Transverse colon (tissue), 4 donors: Measurements from ENCODE around the gene AHNAK2. TPM values are rescaled to one million over a fixed set of nuclear protein-coding genes. Genes with fewer than 3 reads are reported as not detected.
A peak's percentile ranks its signal among the peaks of the same experiment; 100 is the strongest.

Experiments used
- DNase-seq: peaks from one replicate; pipeline ENCODE4 v3.0.0-alpha.2; 2019
- H3K27ac ChIP-seq, 4 donors: fragments of 200-600 bp; sonication (generic); 2 replicates each; pipeline ENCODE4 v1.5.1; 2016 to 2018; ENCODE audit warnings: inconsistent platforms in 4 of 4
- H3K27me3 ChIP-seq: fragments of 200-600 bp; sonication (generic); 2 replicates; pipeline ENCODE4 v1.5.1; 2017; ENCODE audit warnings: inconsistent platforms
- H3K36me3 ChIP-seq, 4 donors: fragments of 200-600 bp; sonication (generic); 2 replicates each; pipeline ENCODE4 v1.5.1; 2017 to 2019; ENCODE audit warnings: inconsistent platforms in 4 of 4
- H3K4me1 ChIP-seq, 4 donors: fragments of 200-600 bp; sonication (generic); 2 replicates each; pipeline ENCODE4 v1.5.1; 2017 to 2020; ENCODE audit warnings: inconsistent platforms in 4 of 4
- H3K4me3 ChIP-seq, 4 donors: fragments of 200-600 bp; sonication (generic); 1 replicate in 1 of 4; 2 replicates in 3 of 4; pipeline versions ENCODE4 v1.5.1 to v1.6.1; 2017 to 2019; ENCODE audit warnings: inconsistent platforms in 4 of 4
- H3K9me3 ChIP-seq, 2 donors: fragments of 200-600 bp; sonication (generic); 2 replicates each; pipeline ENCODE4 v1.5.1; 2017 to 2019; ENCODE audit warnings: inconsistent platforms in 2 of 2
- CTCF ChIP-seq, 5 experiments: fragments of 200-600 bp in 3 of 5; fragments of 450-650 bp in 2 of 5; sonication (generic) in 3 of 5; IDR thresholded peaks; 1 replicate in 2 of 5; 2 replicates in 3 of 5; pipeline ENCODE4 v1.5.1; 2016 to 2017; ENCODE audit warnings: antibody characterized with exemption in 5 of 5, inconsistent platforms in 3 of 5, mild to moderate bottlenecking in 2 of 5, moderate library complexity in 1 of 5
- EP300 ChIP-seq: sonication (generic); formaldehyde crosslinking; IDR thresholded peaks from one replicate; pipeline ENCODE4 v1.6.1; 2017; ENCODE audit warnings: antibody characterized with exemption, low read depth
- POLR2A ChIP-seq: fragments of 450-650 bp; IDR thresholded peaks from one replicate; pipeline ENCODE4 v1.6.1; 2016; ENCODE audit warnings: antibody characterized with exemption, mild to moderate bottlenecking, moderate library complexity
- POLR2AphosphoS5 ChIP-seq, 3 donors: sonication (generic); formaldehyde crosslinking; IDR thresholded peaks; one replicate each; pipeline ENCODE4 v1.6.1; 2016; ENCODE audit warnings: antibody characterized with exemption in 3 of 3
- WGBS, 2 donors: methylation state at CpG; one replicate each; pipeline ENCODE4 v1.1.5; 2018; ENCODE audit warnings: low coverage in 1 of 2; 5-methylcytosine and 5-hydroxymethylcytosine counted together
- in situ Hi-C, 4 donors: fragments of 200-750 bp; cut with MboI; loops; one replicate each; pipeline versions ENCODE4 v1.15.0 to v1.15.1; 2017; ENCODE audit warnings: low sequenced_read_pairs in 3 of 4, low pct_ligation_motif_present in 1 of 4, low pct_unique_long_range_greater_than_20kb in 1 of 4
- intact Hi-C: fragments of 100-400 bp; cut with DNase I; formaldehyde crosslinking; loops from one replicate; pipeline ENCODE4 v1.15.1; 2023; ENCODE audit warnings: low total_unique reads
- total RNA-seq, 4 donors: library from RNA; depleted of rRNA; stranded (reverse); fragments of >200 nt; gene quantifications; one replicate each; pipeline ENCODE4 v1.1.0, GENCODE V29; 2016

The AHNAK2 gene
- total RNA-seq, 4 donors from 2014 or later, result 19.4 to 75.2 (median 28.5) TPM

GRCh38 chr14:104980611-104981531 is 2.7 kb upstream of the AHNAK2 start:
- no peak overlapping the region for H3K4me3 ChIP-seq
- H3K27me3 ChIP-seq, result peaks cover 29% of the 10 kb centered on the region
- H3K4me1 ChIP-seq, result peaks cover 23 to 33% (median 28%) of the 10 kb centered on the region in 4 donors
- no peak for TF ChIP-seq POLR2AphosphoS5 (IDR thresholded peaks at IDR 0.05)
- TF ChIP-seq POLR2A, result no peak
- TF ChIP-seq EP300, result no peak
- no peak for TF ChIP-seq CTCF (IDR thresholded peaks at IDR 0.05)
- peak overlapping the region in 2 of 4 donors; percentile 28 to 30 for H3K27ac ChIP-seq
- H3K36me3 ChIP-seq, result no peaks in the 10 kb centered on the region
- H3K9me3 ChIP-seq, result no peaks in the 10 kb centered on the region
- WGBS, 2 donors, result 80 to 97% methylated on average over 1 to 17 of the region's 22 CpGs
- in situ Hi-C loops, result no loop called here
- intact Hi-C loops, result no loop called here
- no peak for DNase-seq

DNA sequence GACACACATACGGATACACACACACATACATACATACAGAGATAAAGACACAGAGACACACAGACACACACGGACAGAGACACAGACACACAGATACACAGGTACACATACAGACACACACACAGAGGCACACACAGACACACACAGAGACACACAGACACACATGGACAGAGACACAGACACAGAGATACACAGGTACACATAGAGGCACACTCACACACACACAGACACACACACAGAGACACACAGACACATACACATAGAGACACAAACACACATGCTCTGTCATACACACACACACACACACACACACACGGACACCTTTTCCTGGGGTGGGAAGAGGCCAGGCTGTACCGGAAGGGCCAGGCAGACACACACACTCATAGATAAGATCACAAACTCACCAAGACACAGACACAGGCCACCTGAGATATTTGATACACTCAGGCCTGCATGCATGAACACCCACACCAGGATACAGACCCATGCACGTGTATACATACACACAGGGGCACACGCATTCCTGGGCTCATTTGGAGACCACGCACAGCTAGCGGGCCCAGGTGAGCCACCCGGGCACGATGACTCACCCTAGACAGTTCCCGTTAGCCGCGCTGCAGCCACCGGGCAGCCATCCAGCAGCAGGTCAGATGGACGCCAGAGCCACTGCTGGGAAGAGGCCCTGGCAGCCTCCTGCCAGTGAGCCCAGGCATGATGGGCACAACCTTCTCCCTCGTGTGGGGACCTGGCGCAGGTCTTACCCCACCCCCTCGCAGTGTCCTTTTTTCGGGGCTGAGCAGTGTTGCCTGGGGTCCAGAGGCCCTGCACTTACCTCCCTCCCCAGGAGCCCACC is 1.8 kb upstream of the AHNAK2 start:
- no peak overlapping the region for H3K4me3 ChIP-seq
- 50 to 57% methylated on average over 1 to 19 of the region's 19 CpGs for whole genome bisulfite sequencing, 2 donors
- H3K27ac ChIP-seq, result peak overlapping the region; percentile 28 to 38 (median 33)
- H3K36me3 ChIP-seq, result no peaks in the 10 kb centered on the region
- no peaks in the 10 kb centered on the region for H3K9me3 ChIP-seq
- in situ Hi-C loops, result loop anchor here in 1 of 4 donors (10.0 kb wide), 1 partner anchor 65 kb away; no protein-coding TSS in a partner anchor
- TF ChIP-seq CTCF (IDR thresholded peaks at IDR 0.05) (no peak), EP300 (peak; percentile 75), POLR2AphosphoS5 (IDR thresholded peaks at IDR 0.05) (peak in 2 of 3 donors; percentile 54 to 79), POLR2A (no peak)
- peaks cover 34% of the 10 kb centered on the region for H3K27me3 ChIP-seq
- peaks cover 26 to 38% (median 34%) of the 10 kb centered on the region in 4 donors for H3K4me1 ChIP-seq
- DNase-seq, result no peak
- intact Hi-C loops, result loop anchor here (2.0 to 5.0 kb wide), 2 partner anchors 41 to 67 kb away; partner anchors contain the start of gene CDCA4

DNA sequence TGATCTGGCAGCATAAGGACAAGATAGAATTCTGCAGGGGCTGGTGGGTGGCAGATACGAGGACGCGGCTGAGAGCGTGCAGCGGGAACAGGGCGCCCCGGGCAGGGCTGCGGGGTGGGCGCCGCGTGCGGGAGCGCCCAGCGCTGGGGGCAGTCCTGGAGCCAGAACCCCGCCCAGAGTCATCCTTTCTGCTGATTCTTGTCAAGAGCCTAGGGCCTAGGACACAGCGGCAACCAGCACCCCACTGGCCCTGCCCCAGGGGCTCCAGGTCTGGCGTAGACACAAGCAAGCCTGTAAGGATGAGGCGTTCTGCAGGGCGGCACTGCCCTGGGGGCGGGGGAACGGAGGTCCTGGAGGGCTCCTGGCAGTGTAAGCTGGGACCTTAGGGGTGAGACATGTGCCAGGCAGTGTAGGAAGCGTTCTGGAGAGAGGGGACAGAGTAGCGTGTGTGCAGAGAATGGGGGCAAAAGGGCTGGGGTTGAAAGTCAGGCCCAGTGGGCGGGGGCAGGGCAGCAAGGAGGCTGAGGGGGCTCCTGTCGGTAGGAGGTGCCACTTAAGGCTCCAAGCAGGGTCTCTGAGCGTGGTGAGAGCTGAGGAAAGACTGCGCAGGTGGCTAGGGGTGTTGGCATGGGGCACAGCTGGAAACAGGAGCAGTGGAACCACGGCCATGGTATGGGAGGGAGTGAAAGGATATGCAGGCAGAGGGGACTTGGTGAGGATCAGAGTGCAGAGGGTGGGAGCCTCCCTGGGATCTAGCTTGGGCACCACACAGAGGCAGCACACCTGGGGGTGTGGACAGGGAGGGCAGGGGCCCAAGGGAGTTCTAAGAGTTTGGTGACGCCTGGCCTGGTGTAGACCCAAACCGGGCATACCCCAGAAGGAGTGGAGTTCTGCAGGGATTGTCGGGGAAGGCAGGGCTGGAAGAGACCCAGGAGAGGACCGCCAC is 845 bp upstream of the AHNAK2 start:
- WGBS, 2 donors, result 47 to 82% methylated on average over 6 to 29 of the region's 32 CpGs
- H3K4me1 ChIP-seq, result peaks cover 32 to 46% (median 44%) of the 10 kb centered on the region in 4 donors

More for the DNA sequence above, 845 bp upstream of the AHNAK2 start:
- DNase-seq, result no peak
- intact Hi-C loops (loop anchor here (2.0 to 5.0 kb wide), 2 partner anchors 42 to 68 kb away; partner anchors contain the start of gene CDCA4), in situ Hi-C loops (loop anchor here in 1 of 4 donors (10.0 kb wide), 1 partner anchor 66 kb away; no protein-coding TSS in a partner anchor)
- TF ChIP-seq POLR2A, result no peak
- TF ChIP-seq CTCF (IDR thresholded peaks at IDR 0.05), result no peak
- TF ChIP-seq POLR2AphosphoS5 (IDR thresholded peaks at IDR 0.05), result no peak
- peak overlapping the region; percentile 30 to 47 (median 37) for H3K27ac ChIP-seq
- no peaks in the 10 kb centered on the region for H3K9me3 ChIP-seq
- H3K4me3 ChIP-seq, result peak overlapping the region in 2 of 4 donors; percentile 50 to 55
- H3K36me3 ChIP-seq, result no peaks in the 10 kb centered on the region
- H3K27me3 ChIP-seq, result peaks cover 43% of the 10 kb centered on the region
